Stimulated activated CD8-positive, alpha-beta memory T cell treated with anti-CD3 and anti-CD28 coated beads, Interleukin-2, amount 100 ng/mL, for 48 hours (primary cell): ENCODE data around the gene PGAP6.
"Not testable (repeated sequence)": the region's sequence is repeated elsewhere in the genome, so short reads cannot be mapped to it uniquely, and the experiment has no call there.

Experiments
- DNase-seq, 2 donors: peaks; one replicate each; pipeline ENCODE4 v3.0.0-alpha.2; 2020; ENCODE audit warnings: low read depth in 2 of 2

PGAP6 gene

GRCh38 chr16:379183-379960 is 2.4 kb downstream of the PGAP6 start:
- no peak for DNase-seq

GRCh38 chr16:378821-379182 is 3.0 kb downstream of the PGAP6 start:
- DNase-seq = no peak

DNA sequence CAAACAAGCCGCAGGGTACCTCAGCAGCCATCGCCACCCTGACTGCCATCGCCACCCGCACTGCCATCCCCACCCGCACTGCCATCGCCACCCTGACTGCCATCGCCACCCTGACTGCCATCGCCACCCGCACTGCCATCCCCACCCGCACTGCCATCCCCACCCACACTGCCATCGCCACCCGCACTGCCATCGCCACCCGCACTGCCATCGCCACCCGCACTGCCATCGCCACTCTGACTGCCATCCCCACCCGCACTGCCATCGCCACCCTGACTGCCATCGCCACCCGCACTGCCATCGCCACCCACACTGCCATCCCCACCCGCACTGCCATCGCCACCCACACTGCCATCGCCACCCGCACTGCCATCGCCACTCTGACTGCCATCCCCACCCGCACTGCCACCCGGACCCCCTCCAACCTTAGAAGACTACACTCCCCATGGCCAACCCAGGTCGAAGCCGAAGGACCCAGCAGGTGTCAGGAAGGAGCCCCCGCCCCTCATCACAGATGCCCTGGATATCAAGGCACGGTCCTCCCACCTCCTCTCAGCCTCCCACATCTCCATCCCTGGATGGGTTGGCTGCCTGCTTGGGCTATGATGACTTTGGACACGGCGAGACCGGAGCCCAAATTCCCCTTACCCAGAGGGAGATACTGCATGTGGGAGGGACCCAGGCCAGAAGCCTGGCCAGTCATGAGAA is 3.5 kb downstream of the PGAP6 start:
- not testable (repeated sequence) for DNase-seq

GRCh38 chr16:377419-377951 is 4.3 kb downstream of the PGAP6 start:
- no peak for DNase-seq

DNA sequence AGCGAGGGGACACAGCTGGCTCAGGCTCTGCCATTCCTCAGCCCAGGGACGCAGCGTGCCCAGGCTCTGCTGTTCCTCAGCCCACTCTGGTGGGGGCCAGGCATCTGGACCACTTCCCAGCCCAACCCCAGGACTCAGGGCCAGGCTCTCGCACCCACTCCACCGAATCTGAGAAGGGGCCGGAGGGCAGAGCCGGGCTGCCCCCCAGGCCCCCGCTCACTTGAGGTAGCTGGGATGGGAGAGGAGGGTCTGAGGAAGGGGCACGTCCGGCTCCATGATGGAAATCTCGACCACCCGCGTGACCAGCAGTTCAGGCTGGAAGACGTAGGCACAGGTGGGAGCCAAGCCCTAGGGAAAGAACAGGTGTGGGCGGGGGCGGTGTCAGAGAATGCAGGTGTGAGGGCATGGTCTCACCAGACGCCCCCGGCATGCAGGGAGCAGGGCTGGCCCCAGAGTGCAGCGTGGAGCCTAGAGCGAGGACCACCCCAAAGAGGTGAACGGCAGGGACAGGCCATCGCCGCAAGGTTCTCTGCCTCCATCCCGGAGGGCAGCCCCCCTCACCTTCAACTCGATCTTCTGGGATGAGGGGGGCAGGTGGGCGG is 4.9 kb downstream of the PGAP6 start:
- no peak for DNase-seq

GRCh38 chr16:375927-376816 is 5.6 kb downstream of the PGAP6 start:
- no peak for DNase-seq

DNA sequence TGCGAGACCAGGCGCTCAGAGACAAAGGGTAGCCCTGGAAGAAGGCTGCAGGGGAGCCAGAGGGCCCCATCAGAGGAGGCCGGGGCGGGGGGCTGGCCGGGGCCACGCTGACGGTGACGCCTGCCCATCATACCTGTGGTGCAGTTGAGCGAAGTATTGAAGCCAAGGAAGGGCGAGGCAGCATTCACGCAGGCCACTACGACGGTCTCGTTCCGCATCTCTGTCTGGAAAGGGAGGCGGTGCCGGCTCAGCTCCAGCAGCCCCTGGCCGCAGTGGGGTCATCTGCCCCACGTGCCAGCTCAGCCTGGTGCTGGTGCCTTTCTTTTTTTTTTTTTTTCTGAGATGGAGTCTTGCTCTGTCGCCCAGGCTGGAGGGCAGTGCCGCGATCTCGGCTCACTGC is 6.6 kb downstream of the PGAP6 start:
- no peak for DNase-seq

- no peak for DNase-seq
Observed at GRCh38 chr16:374616-374926, 7.2 kb downstream of the PGAP6 start.

- no peak for DNase-seq
Observed at GRCh38 chr16:373848-374615, 7.7 kb downstream of the PGAP6 start.

- DNase-seq = no peak
Observed at GRCh38 chr16:373020-373598, 8.7 kb downstream of the PGAP6 start.

DNA sequence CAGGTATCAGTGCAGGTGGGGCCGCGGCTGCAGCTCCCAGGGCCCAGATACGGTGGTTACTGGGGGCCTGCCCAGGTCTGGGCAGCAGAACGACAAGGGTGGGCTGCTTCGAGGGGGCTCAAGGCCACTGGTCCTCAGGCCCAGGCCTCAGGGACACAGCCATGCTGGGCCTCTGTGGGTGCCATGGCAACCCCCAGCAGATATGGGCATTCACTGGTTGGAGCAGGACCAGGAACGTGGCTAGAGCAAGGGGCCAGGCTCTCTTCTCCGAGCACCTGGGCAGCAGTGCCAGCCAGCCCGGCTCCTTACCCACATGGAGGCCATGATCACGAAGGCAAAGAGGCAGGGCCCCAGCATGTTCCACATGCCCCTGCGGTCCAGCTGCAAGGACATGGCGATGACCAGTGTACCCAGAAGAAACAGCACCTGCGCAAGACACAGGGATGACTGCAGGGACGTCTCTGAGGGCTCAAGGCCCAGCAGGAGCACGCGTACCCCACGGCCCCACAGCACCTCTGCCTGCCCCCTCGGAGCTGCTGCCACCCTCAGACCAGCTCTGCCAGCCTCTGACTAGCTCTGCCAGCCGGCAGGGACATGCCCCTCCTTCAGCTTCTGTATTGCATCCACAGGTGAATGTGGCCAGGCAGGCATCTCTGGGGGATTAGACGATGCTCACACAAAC is 9.3 kb downstream of the PGAP6 start:
- DNase-seq = no peak

DNA sequence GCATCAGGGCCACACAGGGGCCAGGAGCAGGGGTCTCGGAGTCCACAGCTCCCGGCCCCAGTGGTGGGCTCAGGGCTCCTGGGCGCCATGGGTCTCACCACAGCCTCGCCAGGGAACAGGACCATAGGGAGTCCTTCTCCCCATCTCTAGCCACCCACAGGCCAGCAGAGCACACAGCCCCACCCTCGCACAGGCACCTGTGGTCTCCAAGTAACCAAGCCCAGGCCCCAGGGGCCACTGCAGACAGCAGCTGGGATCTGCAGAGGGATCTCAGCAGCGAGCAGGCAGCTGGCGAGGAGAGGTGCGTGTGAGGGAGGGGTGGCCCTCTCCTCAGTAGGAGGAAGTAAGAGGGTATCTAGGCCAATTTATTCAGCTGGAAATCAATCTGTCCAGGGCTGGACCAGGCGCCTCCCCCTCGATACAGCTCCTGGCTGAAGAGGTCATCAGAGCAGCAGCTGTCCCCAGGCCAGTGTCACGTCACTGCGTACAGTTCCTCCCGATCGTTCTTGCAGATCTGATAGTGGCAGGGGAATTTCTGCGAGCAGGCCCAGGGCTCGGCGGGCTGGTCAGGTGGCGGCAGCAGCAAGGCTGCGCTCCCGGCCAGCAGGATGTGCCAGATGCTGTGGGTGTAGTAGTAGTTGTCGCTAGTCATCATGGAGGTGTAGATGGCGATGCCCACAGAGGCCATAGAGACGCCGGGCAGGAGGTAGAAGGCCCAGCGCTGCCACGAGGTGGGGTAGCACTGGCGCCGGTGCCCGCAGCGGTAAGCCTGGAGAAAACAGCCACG is 10.1 kb downstream of the PGAP6 start:
- DNase-seq = no peak

DNA sequence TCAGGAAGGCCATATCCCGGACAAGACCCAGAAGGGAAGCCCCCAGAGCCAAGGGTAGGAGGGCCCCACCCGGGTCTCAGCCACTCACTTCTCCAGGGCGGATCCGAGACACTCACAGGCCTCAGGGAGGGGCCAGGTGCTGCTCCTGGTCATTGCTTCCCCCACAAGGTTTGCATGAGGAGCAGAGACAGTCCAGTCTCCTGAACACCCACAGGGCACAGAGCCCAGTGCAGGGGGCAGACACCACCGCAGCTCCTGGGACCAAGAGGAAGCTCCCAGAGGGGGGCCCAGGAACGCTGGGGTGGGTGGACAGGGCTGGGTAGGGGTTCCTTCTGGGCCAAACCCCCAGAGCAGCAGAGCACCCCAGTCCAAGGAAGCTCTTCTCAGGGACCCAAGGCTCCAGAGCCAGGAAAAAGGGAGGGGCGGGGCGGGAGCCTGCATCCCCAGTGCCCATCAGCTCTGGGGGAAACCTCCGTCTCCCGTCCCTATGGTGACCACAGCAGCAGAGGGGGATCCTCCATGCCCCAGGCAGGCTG is 10.7 kb downstream of the PGAP6 start:
- no peak for DNase-seq

DNA sequence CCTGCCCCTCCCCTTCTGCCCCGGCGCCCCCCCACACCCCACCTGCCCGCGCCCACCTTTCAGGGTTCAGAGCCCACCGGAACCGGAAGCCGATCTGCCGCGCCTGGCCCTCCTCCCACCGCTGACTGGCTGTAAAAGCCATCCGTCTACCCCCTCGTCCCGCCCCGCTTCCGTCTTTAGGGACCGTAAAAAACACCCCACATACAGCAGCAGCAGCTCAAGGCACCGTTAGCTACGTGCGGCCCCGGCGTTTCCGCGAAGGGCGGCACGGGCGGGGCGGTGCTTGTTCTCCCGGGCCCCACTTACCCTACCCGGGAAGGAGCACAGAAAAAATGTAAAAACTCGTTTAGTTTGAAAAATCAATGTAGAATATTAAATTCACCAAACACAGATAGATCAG is 11.3 kb downstream of the PGAP6 start, which contains the start of gene MRPL28:
TSS of gene MRPL28 (minus strand) at position 96 of the 400 bp plus-strand sequence. CDS start 320 bp downstream, outside the sequence.
- DNase-seq = peak; percentile 86 to 92

DNA sequence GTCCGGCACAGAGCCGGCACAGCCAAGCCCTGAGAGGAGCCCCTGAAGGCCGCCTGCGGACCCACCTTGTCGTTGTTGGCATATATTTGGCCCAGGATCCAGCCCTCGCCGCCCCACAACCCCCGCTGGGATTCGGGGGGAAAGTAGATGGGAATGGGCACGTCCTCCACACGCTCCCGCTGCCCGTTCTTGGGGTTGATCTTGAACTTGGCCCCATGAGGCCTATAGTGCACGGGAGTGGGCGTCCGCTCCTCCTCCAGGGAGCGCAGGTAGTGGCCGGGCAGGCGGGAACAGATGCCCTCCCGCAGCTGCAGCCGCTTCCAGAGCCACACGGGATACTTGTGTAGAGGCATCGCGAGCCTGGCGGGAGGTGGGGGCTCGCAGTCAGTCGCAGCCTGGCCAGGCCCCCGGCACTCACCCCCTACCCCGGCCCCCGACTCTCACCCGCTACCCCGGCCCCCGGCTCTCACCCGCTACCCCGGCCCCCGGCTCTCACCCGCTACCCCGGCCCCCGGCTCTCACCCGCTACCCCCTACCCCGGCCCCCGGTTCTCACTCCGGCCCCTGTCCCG is 11.8 kb downstream of the PGAP6 start:
- no peak for DNase-seq

DNA sequence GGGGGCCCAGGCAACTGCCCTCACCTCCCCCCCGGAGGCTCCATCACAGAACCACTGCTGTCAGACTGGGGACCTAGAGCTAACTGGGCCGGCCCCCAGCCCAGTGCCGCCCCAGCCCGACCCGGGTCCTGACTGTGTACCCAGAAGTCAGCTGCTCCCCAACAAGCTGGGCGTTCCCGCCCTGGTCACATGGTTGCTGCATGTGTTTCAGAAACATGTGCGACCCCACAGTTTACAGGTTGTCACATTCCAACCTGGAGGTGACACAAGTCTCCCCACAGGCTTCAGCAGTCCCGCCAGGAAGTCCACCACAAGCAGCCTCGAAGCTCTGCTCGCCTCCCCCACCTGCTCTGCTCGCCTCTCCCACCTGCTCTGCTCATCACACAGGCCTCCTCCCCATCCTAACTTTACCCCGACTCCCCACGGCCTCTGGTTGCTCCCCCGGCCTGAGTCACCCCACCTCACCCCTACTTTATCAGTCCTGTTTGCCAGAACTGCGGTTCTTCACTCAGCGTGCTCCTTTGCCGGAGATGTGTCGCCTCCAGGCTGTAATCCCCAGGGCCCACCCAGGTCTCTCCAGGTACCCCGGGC is 12.4 kb downstream of the PGAP6 start:
- DNase-seq = no peak

- no peak for DNase-seq
Observed at GRCh38 chr16:368388-369158, 13.2 kb downstream of the PGAP6 start.
